ENCODE measurements around the gene ACSL6.

The ACSL6 gene

GRCh38 chr5:131977212-131977604 is 34.2 kb downstream of the ACSL6 start:
- DNase-seq, result no peak

- DNase-seq, result no peak
Observed at GRCh38 chr5:131976414-131977211, 34.8 kb downstream of the ACSL6 start.

GRCh38 chr5:131974956-131975726 is 36.3 kb downstream of the ACSL6 start:
- no peak for DNase-seq

- DNase-seq, result no peak
Observed at GRCh38 chr5:131974622-131974955, 36.9 kb downstream of the ACSL6 start.

- DNase-seq, result no peak
Observed at GRCh38 chr5:131974016-131974415, 37.4 kb downstream of the ACSL6 start.

- no peak for DNase-seq
Observed at GRCh38 chr5:131973089-131973712, 38.3 kb downstream of the ACSL6 start.

- DNase-seq, result peak; percentile 17
Observed at GRCh38 chr5:131968396-131968954, 43.0 kb downstream of the ACSL6 start.

GRCh38 chr5:131966551-131966950 is 44.9 kb downstream of the ACSL6 start:
- DNase-seq, result no peak

- no peak for DNase-seq
Observed at GRCh38 chr5:131965826-131966415, 45.5 kb downstream of the ACSL6 start.

GRCh38 chr5:131959906-131960305 is 51.6 kb downstream of the ACSL6 start:
- no peak for DNase-seq

GRCh38 chr5:131959136-131959535 is 52.3 kb downstream of the ACSL6 start:
- no peak for DNase-seq

- no peak for DNase-seq
Observed at GRCh38 chr5:131957721-131958441, 53.6 kb downstream of the ACSL6 start.

GRCh38 chr5:131953969-131954368 is 57.5 kb downstream of the ACSL6 start:
- DNase-seq, result no peak

- peak; percentile 12 for DNase-seq
Observed at GRCh38 chr5:131952301-131952857, 59.1 kb downstream of the ACSL6 start.

GRCh38 chr5:131950706-131951105 is 60.8 kb downstream of the ACSL6 start:
- no peak for DNase-seq

- DNase-seq, result no peak
Observed at GRCh38 chr5:131947445-131947844, 64.0 kb downstream of the ACSL6 start.

- no peak for DNase-seq
Observed at GRCh38 chr5:131945551-131946168, 65.8 kb downstream of the ACSL6 start, which contains the start of gene MEIKIN. MEIKIN (minus strand) TSS chr5:131945663; CDS start chr5:131945505, 158 bp downstream.

GRCh38 chr5:131944702-131945550 is 66.5 kb downstream of the ACSL6 start:
- DNase-seq, result no peak

GRCh38 chr5:131943916-131944315 is 67.5 kb downstream of the ACSL6 start:
- DNase-seq, result no peak

- no peak for DNase-seq
Observed at GRCh38 chr5:131942016-131942415, 69.4 kb downstream of the ACSL6 start.
